Small intestine (tissue), 7 donors: Measurements from ENCODE around the gene PTPN21. TPM values are rescaled to one million over a fixed set of nuclear protein-coding genes. Genes with fewer than 3 reads are reported as not detected.
"Not testable (repeated sequence)": the region's sequence is repeated elsewhere in the genome, so short reads cannot be mapped to it uniquely, and the experiment has no call there.

Source experiments
- DNase-seq, 2 donors: peaks; one replicate each; pipeline versions ENCODE4 v3.0.0 to v3.0.0-alpha.2; 2013
- FAIRE-seq: peaks from 2 replicates; lab custom pipeline; 2012; peaks lifted over from hg19 to GRCh38; lab: Jason Lieb, UNC
- H3K27ac ChIP-seq, 3 donors: one replicate each; pipeline ENCODE4 v1.5.1; 2013; ENCODE audit warnings: low read length in 2 of 3, mild to moderate bottlenecking in 2 of 3, control low read depth in 1 of 3, inconsistent platforms in 1 of 3, low read depth in 1 of 3, moderate library complexity in 1 of 3
- H3K27me3 ChIP-seq, 3 donors: one replicate each; pipeline ENCODE4 v1.6.1; 2013; ENCODE audit warnings: low read length in 3 of 3, inconsistent platforms in 1 of 3; ENCODE audit not compliant: control insufficient read depth in 3 of 3, insufficient read depth in 3 of 3
- H3K36me3 ChIP-seq, 3 donors: one replicate each; pipeline ENCODE4 v1.6.1; 2013; ENCODE audit warnings: low read length in 3 of 3, inconsistent platforms in 1 of 3, low read depth in 1 of 3, mild to moderate bottlenecking in 1 of 3, moderate library complexity in 1 of 3; ENCODE audit not compliant: control insufficient read depth in 3 of 3, insufficient read depth in 2 of 3
- H3K4me1 ChIP-seq, 3 donors: one replicate each; pipeline ENCODE4 v1.6.1; 2013; ENCODE audit warnings: low read length in 2 of 3, inconsistent platforms in 1 of 3, low read depth in 1 of 3, mild to moderate bottlenecking in 1 of 3, moderate library complexity in 1 of 3; ENCODE audit not compliant: control insufficient read depth in 3 of 3, insufficient read depth in 2 of 3
- H3K4me3 ChIP-seq, 3 donors: one replicate each; pipeline ENCODE4 v1.5.1; 2013; ENCODE audit warnings: low read length in 3 of 3, control low read depth in 1 of 3, inconsistent platforms in 1 of 3, low read depth in 1 of 3, mild to moderate bottlenecking in 1 of 3, moderate library complexity in 1 of 3
- H3K9me3 ChIP-seq, 2 donors: one replicate each; pipeline ENCODE4 v1.6.1; 2013; ENCODE audit warnings: low read depth in 1 of 2, low read length in 1 of 2; ENCODE audit not compliant: control insufficient read depth in 2 of 2, insufficient read depth in 1 of 2
- WGBS, 3 donors: extraction: QIAGEN DNeasy Blood & Tissue Kit; methylation state at CpG; one replicate each; pipeline ENCODE4 v1.1.7; 2013; 5-methylcytosine and 5-hydroxymethylcytosine counted together
- polyA plus RNA-seq, 4 donors: library from polyadenylated mRNA; stranded (reverse) in 3 of 4; unstranded in 1 of 4; fragments of 200-250 nt in 3 of 4; fragments of 120-200 nt in 1 of 4; gene quantifications; one replicate each; pipeline versions ENCODE4 v1.2.1 to v1.2.3, GENCODE V29; 2013
- donor health status: healthy with polysubstance abuse.
- donor health status: control.
- donor health status: control.
- donor health status: Bipolar disorder and iron deficiency.
- donor health status: healthy.

The PTPN21 gene
- polyA plus RNA-seq, 4 donors = 4.7 to 14.3 (median 9.2) TPM

DNA sequence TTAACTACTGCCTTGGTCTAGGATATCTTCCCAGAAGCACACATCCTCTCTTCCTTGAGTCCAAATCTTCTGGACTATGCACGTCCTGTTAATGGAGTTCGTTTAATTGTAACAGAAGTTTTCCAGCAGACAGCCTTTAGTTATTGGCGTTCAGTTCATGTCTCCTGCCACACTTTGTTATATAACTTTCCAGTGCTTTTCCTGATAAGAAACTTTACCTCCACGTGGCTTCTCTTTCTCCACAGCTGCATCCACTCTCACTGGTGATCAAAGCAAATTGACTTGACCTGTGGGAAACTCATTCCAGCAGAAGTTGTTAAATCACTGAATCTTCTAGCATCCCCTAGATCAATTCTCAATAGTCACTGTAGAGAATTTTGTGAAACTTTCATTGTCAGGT, 19.0 kb downstream of the PTPN21 start:
- no peak for DNase-seq
- WGBS, 3 donors = 7 to 50% (median 22%) methylated on average over 4 of the region's 4 CpGs
- no peaks in the 10 kb centered on the region for H3K9me3 ChIP-seq
- peaks cover 0 to 10% (median 6%) of the 10 kb centered on the region in 3 donors for H3K4me1 ChIP-seq
- H3K36me3 ChIP-seq = peaks cover 0 to 2% (median 0%) of the 10 kb centered on the region in 3 donors
- no peak for FAIRE-seq
- H3K27ac ChIP-seq = peak overlapping the region; percentile 41 to 71 (median 65)
- no peaks in the 10 kb centered on the region for H3K27me3 ChIP-seq
- no peak overlapping the region for H3K4me3 ChIP-seq

DNA sequence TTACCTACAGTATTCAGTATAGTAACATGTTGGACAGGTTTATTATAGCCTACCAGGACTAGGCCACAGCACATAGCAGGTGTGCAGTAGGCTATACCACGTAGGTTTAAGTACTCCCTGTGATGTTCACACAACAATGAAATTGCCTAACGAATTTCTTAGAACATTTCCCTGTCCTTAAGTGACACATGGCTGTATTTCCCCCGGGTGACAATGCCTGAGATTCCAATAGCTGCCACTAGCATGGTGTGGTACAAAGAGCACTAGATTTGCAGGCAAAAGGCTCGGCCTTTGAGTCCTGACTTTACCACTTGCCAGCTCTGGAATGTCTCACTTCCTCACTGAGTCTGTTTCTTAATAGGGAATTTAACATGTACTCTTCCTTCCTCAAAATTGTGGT, 19.7 kb downstream of the PTPN21 start:
- Histone ChIP-seq H3K36me3 (peaks cover 0 to 2% (median 0%) of the 10 kb centered on the region in 3 donors), H3K27ac (peak overlapping the region in 2 of 3 donors; percentile 41), H3K4me3 (no peak overlapping the region), H3K4me1 (peaks cover 0 to 10% (median 6%) of the 10 kb centered on the region in 3 donors), H3K27me3 (no peaks in the 10 kb centered on the region), H3K9me3 (no peaks in the 10 kb centered on the region)
- FAIRE-seq = no peak
- DNase-seq = peak; percentile 89 to 96
- WGBS, 3 donors = 10 to 39% (median 13%) methylated on average over 4 of the region's 4 CpGs

GRCh38 chr14:88533064-88533602, 21.7 kb downstream of the PTPN21 start:
- Histone ChIP-seq H3K27ac (no peak overlapping the region), H3K27me3 (no peaks in the 10 kb centered on the region), H3K4me1 (peaks cover 0 to 10% (median 5%) of the 10 kb centered on the region in 3 donors), H3K36me3 (peaks cover 0 to 2% (median 0%) of the 10 kb centered on the region in 3 donors), H3K4me3 (no peak overlapping the region), H3K9me3 (peaks cover 0 to 4% of the 10 kb centered on the region in 2 donors)
- FAIRE-seq = no peak
- no peak for DNase-seq
- 88 to 92% (median 91%) methylated on average over 6 of the region's 6 CpGs for WGBS, 3 donors

GRCh38 chr14:88529889-88530288, 24.9 kb downstream of the PTPN21 start:
- not testable (repeated sequence) for H3K27ac ChIP-seq, H3K4me1 ChIP-seq, H3K9me3 ChIP-seq, H3K36me3 ChIP-seq, H3K4me3 ChIP-seq, FAIRE-seq, H3K27me3 ChIP-seq, DNase-seq
- 88 to 90% (median 89%) methylated on average over 1 of the region's 1 CpG for WGBS, 3 donors

DNA sequence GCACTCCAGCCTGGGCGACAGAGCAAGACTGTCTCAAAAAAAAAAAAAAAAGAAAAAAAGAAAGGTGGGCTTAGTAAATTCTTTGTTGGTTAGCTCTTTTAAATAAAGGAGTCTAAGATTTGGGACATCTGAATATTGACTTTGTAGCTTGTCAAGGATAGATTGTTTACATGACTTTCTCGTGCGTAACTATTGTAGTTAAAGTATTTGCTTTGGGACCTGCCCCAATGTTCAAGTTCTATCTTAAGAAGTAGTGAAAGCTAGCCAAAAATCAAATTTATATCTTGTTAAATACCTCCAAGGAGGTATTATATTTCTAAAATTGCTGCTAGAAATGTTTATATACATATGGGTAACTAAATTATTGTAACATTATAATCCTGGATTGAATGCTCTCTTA, 32.4 kb downstream of the PTPN21 start:
- FAIRE-seq (no peak), DNase-seq (no peak)
- Histone ChIP-seq H3K27me3 (no peaks in the 10 kb centered on the region), H3K36me3 (no peaks in the 10 kb centered on the region), H3K4me1 (peaks cover 0 to 5% (median 0%) of the 10 kb centered on the region in 3 donors), H3K27ac (no peak overlapping the region), H3K4me3 (no peak overlapping the region), H3K9me3 (no peaks in the 10 kb centered on the region)
- 85 to 96% (median 88%) methylated on average over 3 of the region's 3 CpGs for WGBS, 3 donors

DNA sequence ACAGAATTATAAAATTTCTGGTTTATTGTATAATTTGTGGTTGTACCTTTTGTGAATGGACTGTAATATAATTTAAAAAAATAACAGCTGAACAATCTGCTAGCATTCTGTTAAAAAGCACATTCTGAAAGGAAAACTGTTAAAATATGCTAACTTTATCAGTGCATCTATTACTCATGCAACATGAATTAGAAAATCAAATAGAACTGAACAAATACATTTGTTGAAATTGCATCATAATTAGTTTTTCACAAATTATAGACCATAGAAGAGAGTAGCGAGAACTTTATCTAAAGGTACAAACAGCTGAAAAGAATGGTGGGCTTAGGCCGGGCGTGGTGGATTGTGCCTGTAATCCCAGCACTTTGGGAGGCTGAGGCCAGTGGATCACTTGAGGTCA, 33.0 kb downstream of the PTPN21 start:
- WGBS, 3 donors = 56 to 91% (median 75%) methylated on average over 3 of the region's 3 CpGs
- H3K27ac ChIP-seq = no peak overlapping the region

GRCh38 chr14:88519907-88520306, 34.9 kb downstream of the PTPN21 start:
- WGBS, 3 donors = 87 to 88% (median 87%) methylated on average over 2 of the region's 2 CpGs
- Histone ChIP-seq H3K4me3 (no peak overlapping the region), H3K9me3 (no peaks in the 10 kb centered on the region), H3K4me1 (peaks cover 0 to 12% (median 5%) of the 10 kb centered on the region in 3 donors), H3K36me3 (peaks cover 0 to 1% (median 0%) of the 10 kb centered on the region in 3 donors), H3K27ac (no peak overlapping the region), H3K27me3 (no peaks in the 10 kb centered on the region)
- no peak for FAIRE-seq
- peak in 1 of 2 donors; percentile 49 for DNase-seq

More for the DNA sequence above, 33.0 kb downstream of the PTPN21 start:
- DNase-seq = no peak
- H3K4me1 ChIP-seq = peaks cover 0 to 5% (median 0%) of the 10 kb centered on the region in 3 donors
- H3K9me3 ChIP-seq = no peaks in the 10 kb centered on the region
- H3K27me3 ChIP-seq = no peaks in the 10 kb centered on the region
- no peak overlapping the region for H3K4me3 ChIP-seq
- H3K36me3 ChIP-seq = no peaks in the 10 kb centered on the region
- no peak for FAIRE-seq

DNA sequence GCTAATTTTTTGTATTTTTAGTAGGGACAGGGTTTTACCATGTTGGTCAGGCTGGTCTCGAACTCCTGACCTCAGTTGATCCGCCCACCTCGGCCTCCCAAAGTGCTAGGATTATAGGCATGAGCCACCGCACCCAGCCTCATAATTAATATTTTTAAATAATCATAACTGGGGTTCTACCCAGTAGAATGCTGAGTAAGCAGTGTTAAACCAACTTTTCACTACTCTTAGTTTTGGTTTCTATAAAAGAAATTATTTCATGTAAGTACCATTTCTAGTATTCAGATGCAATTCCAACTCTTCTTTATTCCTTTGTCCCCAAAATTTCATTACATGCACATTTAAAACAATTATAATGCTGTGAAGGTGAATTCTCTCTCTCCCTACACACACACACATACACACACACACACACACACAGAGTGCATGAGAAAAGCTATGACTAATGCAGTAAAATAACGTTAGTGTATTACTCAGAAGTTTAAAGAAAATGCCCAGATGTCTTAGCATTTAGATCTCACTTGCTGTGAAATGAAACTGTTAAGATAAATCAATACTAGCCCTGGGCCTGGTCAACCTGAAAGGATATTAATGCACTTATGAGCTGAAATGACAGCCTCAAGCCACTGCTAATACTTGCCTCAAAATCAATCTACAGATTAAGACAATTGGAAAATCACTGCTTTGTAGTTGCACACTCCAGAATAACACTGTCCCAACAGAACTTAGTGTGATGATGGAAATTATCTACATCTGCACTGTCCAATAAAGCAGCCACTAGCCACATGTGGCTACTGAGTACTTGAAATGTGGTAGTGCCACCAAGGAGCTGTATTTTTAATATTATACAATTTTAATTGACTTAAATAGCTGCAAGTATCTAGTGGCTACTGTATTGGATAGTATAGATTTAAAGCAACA, 36.0 kb downstream of the PTPN21 start:
- no peaks in the 10 kb centered on the region for H3K27me3 ChIP-seq
- H3K4me1 ChIP-seq = peaks cover 0 to 12% (median 5%) of the 10 kb centered on the region in 3 donors
- H3K4me3 ChIP-seq = no peak overlapping the region
- H3K36me3 ChIP-seq = peaks cover 0 to 1% (median 0%) of the 10 kb centered on the region in 3 donors
- H3K27ac ChIP-seq = no peak overlapping the region
- DNase-seq = no peak
- 57 to 74% (median 73%) methylated on average over 5 of the region's 5 CpGs for WGBS, 3 donors
- FAIRE-seq = no peak
- no peaks in the 10 kb centered on the region for H3K9me3 ChIP-seq
